Amygdala (tissue), 56 donors: ENCODE data around the gene TMEM11.
A peak's percentile ranks its signal among the peaks of the same experiment; 100 is the strongest.

Experiments
- DNase-seq, 56 donors: peaks; one replicate each; lab custom pipeline; 2025; lab: John Stamatoyannopoulos, UW

TMEM11 gene, protein sequence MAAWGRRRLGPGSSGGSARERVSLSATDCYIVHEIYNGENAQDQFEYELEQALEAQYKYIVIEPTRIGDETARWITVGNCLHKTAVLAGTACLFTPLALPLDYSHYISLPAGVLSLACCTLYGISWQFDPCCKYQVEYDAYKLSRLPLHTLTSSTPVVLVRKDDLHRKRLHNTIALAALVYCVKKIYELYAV

DNA sequence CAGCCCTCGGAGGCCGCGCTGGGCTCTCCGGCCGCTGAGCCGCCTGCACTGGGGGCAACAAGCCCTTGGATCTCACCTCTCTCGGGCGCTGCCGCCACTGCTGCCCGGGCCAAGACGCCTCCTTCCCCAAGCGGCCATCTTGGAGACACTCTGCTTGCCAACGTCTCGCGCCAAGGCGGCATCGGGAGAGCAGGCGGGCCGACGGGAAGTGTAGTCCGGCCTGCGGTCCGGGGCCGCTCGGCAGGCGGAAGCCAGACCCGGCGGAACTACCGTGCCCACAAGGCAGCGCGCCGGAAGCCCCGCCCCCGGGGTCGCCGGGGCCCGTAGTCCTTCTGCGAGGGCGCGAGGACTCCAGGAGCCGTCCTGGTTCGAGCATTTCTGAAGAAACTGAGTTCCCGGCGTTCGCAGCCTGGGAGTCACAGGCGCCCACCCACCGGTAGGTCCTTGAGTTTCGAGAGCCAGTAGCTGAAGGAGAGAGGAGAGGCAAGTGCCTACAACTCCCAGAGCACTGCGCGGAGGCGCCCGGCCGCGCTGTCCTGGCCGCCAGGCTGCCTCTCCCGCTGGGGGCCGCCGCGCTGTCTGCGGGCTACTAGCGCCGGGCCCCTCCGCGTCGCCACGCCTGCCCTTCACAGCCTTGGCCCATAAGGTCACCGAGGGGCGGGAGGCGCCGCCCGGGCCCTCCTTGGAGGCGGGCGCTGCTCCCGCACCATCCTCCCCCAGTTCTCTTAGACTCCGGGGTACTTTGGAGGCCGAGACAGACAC lies at the start of gene TMEM11:
TMEM11 (minus strand) TSS at position 147 of the 762 bp plus-strand sequence; CDS start at position 138, 9 bp downstream.
- DNase-seq: peak; percentile 52 to 97 (median 93)

DNA sequence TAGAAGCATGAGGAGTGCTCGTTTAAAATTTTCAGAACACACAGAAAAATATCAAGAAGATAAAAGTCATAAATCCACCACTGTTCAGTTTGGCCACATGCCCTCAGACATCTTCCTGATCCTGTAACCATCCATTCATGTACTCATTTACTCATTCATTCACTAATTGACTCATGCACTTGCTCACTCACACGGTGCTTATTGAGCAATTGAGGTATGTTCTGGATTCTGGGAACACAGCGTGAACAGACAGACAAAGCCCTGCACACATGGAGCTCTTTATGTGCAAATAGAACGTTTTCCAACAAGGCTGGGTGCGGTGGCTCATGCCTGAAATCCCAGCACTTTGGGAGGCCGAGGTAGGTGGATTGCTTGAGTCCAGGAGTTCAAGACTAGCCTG lies 49.4 kb upstream of the TMEM11 start:
- no peak for DNase-seq

DNA sequence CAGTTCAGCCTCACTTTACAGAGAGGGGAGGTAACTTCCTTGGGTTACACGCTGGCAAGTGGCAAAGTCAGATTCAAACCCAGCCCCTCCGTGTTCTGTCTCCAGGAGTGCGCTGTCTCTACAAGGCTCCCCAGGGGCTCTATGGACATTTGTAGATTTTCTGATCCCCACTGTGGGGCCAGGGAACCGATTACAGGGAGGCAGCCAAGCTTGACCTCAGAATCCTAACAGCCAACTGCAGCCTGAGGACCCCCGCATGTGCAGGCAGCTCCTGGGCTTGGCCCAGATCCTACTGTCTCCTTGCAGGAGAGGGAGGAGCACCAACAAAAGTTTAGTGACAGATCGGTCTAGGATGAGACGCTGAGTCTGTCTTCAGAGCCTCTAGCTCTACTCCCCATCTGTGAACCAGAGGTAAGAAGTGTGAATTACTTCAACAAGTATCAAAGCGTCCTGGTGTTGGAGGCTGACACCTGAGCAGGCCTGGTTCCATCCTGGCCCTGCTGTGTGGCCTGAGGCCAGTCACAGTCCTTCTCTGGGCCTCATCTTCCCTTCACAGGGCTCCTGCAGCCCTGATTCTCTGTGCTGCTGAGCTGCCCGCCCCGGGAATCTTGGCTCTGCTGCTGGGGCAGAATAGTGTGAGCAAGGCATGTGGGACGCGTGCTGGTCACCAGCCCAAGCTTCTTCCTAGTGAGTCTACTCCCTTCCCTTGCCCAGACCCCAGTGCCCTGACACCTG lies 48.5 kb upstream of the TMEM11 start:
- no peak for DNase-seq

DNA sequence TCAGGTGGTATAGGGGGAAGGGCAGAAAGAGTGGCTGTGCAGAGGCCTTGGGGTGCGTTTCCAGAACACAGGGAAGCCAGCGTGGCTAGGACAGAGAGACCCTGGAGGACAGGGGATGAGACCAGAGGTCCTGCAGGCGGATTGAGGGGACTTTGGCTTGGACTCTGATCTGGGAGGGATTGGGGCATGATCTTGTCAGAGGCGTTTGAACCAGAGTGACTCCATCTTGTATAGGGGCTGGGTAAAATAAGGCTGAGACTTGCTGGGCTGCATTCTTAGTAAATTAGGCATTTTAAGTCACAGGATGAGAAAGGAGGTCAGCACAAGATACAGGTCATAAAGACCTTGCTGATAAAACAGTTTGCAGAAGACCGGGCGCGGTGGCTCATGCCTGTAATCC lies 44.6 kb upstream of the TMEM11 start:
- DNase-seq: no peak

DNA sequence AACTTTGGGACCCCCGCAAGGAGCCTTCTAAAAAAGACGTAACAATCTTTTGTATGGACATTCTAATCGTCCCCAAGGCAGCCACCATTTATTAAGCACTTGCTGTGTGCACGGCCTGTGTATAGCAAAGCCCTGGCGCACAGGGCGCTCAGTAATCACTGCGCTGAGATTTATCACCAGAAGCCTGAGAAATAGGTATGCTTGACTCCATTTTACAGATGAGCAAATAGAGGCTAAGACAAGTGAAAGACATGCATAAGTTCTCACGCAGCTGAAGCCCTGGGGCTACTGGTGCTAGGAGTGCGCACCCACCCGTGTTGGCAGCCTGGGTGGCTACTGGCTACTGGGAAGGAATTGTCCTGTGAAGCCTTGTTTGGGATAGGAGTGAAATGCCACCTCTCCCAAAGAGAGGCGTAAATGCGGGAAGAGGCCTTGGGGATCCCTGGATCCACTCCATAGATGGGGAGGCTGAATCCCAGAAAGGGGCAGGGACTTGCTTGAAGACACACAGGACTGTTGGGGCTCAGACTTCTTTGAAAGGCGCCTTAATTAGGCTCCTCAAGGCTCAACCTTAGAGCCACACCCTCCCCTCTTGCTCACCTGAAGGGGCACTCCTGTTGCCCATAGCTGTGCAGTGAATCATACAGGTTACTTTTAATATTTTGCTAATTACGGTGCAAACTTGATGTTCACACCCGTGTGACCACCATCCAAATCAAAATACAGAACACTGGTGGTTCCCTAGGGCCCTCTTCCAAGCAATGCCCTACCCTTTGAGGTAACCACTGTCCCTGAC lies 39.9 kb upstream of the TMEM11 start:
- no peak for DNase-seq

DNA sequence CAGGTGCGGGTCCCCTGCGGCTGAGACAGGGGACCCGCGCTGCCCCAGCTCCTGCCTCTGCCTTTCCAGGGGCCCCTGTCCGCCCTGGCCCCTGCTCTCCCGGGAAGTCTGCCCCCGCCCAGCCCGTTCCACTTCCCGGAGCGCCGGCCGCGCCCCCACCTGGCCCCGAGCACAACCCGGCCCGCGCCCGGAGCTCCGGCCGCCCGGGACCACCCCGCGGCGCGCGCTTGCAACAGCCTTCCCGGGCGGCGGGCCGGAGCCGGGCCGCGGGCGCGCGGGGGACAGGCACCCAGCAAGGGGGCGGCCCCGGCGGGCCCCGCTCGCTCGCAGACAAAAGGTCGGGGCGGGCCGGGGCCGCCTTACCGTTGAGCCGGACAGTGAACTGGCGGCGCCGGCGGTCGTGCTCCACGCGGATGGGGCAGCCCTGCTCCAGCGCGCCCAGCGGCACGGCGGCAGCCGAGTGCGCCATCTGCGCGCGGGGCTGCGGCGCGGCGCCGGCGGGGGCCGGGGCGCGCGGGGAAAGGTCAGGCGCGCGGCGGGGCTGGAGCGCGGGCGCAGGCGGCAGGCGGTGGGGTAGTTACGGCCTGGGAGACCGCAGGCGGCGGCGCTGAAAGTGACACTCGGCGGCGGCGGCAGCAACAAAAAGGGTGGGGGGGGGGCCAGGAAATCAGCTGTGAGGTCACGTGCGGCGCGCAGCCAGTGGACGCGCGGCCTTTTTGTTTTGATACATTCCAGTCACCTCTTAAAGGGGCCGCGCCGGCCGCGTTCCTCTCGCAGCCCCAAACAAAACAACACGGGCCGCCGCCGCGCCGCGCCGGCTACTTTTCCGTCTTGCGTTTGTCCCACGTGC lies 39.1 kb upstream of the TMEM11 start, which contains the start of gene NATD1:
NATD1 (minus strand) TSS at position 615 of the 850 bp plus-strand sequence; CDS start at position 469, 146 bp downstream.
- peak in 54 of 56 donors; percentile 34 to 94 (median 80) for DNase-seq

DNA sequence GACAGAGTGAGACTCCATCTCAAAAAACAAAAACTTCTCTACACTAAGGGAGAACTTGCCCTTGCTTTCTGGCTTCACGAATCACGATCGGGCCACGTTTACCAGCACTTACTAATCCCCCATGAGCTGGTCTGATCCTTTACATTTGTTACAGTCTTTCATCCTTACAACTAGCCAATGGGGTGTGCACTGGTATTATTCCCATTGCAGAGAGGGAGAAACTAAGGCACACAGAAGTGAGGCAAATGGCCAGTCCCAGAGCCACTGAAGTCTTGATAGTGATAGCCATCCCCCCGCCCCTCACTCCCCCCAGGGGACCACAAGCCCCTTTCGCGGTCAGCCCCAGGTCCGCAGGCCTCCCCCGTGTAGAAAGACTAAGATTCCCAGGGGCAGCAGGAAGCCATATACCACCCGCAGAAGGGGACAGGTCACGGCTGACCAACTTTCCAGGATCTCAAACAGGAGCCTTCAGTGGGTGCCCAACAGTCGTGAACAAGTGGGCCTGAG lies 38.4 kb upstream of the TMEM11 start:
- no peak for DNase-seq

DNA sequence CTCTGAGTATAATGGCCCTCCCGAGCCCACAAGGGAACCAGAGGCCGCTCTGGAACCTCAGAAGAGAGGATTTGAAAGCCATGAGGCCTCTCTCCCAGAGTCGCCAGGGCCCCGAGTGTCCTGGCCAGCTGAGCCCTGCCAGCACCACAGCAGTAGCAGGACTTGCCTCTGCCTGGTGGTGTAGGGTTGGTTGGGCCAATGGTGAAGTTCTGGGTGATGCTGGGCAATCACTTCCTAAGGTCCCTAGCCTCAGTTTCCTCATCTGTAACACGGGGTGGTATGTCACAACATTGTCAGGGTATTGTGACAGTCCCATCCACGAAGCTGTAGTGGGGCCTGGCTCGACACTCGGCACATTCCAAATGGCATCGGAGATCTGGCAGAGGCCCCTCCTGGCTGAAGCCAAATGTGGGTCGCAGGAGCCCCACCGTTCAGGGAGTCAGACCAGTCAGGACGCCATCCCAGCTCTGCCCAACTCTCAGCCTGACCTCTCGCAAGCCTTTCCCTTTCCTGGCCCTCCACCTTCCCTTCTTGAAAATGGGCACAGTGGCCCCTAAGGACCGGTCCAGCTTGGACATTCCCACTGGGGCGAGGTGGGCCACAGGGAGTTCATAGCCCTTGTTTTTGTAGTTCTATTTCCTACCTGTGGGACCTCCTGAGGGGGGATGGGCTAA lies 37.5 kb upstream of the TMEM11 start:
- no peak for DNase-seq

DNA sequence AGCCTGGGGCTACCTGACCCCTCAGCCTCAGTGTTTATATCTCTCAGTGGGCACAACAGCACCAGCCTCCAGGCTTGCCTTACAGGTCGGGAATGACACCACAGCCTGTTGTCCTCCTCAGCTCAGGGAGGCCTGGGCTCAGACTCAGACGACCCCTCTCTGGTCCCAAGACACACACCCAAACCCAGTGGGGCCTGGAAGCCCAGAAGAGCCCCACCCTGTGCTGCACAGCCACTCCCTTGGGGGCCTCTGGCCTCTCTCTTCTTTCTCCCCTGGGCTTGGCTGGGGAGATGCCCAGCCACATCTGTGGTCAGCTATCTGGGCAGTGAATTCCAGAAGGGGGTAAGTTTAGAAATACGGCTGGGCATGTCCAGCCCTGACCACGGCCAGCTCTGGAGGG lies 36.9 kb upstream of the TMEM11 start:
- no peak for DNase-seq

DNA sequence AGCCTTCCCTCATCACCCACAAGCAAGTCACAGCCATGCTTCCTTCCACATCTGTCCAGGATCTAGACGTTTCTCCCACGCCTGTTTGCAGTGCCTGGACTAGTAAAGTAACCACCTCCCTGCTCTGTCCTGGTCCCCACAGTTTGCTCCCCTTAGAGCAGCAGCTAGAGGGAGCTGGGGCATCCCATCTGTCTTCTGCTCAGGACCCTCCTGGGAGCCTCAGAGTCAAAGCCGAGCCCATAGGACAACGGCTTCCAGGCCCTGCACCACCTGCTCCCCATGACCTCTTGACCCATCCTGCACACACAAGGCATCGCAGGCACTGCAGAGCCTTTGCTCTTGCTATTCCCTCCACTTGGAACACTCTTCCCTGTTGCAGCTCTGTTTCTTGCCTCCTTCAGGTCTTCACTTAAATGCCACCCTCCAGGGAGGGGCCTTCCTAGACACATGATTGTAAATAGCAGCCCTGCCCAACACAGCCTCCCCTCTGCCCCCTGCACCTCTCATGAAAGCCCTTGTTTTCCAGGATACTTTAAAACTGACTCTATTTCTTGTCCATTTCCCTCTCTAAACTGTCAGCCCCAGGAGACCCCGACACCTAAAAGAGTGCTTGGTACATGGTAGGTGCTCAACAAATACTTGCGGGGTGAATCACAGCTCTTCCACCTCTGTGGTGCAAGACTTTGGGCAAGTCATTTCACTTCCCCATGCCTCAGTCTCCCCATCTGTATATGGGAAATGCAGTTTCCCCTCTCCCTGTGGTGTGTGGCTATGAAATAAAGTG lies 36.2 kb upstream of the TMEM11 start:
- DNase-seq: no peak

DNA sequence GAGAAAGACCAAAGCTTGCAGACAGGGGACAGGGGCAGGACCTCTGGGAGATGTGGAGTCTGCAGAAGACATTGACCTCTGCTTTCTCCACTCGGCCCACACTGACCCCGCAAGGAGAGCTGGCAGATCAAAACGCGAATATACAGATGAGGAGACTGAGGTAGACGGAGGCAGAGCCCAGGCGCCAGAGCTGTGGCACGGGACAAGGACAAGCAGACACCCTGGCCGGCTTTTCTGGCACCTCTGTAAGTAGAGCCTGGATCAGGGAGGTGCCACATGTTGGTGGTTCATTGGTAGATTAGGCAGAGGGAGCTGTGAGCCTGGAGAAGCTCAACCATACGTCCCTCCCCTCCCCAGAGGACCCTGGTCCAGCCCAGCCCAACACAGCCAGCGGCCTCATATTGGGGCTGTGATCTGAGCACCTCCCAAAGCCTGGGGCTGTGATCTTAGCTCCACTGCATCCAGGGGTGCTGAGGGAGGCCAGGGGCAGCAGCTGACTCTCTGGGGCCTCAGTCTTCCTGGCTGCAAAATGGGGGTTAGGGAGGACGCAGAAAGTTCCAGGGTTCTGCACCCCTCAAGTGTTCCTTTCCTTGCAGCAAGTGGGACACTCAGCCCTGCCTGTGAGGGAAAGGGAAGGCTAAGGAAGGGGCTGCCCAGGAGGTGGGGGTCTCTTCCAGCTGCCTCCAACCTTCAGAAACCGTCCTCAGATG lies 35.3 kb upstream of the TMEM11 start:
- no peak for DNase-seq

DNA sequence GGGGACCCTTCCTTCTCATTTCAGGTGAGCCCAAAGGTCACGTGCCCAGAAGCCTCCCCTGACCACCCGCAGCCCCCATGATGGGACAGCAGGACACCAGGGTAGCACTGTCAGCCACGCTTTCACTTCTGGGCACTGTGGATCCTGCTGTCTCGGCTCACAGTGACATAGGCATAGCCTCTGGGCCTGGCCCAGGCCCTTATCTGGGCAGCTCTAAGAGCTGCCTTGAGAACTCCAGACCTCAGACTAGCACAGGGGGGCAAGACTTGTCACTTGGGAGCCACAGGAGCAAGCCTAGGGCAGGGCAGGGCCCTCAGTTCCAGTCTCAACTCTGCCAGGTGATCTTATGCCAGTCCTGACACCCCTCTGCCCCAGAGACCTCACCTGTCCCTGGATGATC lies 34.5 kb upstream of the TMEM11 start:
- DNase-seq: no peak

DNA sequence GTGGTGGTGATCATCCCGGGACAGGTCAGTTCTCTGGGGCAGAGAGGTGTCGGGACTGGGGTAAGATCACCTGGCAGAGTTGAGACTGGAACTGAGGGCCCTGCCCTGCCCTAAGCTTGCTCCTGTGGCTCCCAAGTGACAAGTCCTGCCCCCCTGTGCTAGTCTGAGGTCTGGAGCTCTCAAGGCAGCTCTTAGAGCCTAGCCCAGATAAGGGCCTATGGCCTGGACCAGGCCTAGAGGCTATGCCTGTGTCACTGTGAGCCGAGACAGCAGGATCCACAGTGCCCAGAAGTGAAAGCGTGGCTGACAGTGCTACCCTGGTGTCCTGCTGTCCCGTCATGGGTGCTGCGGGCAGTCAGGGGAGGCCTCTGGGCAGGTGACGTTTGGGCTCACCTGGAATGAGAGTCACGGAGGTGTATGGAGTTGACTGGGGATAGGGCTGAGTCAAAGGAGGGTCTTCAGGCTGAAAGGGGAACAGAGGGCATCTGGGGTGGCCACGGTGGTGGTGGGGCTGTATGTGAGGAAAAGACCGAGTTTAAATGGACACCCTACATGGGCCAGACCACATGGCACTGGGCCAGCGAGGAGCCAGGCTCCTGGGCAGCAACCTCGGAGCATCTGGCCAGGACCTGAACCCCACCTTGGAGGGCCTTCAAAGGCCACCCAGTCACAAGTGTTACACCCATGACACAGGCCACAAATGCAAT lies 33.7 kb upstream of the TMEM11 start:
- no peak for DNase-seq

DNA sequence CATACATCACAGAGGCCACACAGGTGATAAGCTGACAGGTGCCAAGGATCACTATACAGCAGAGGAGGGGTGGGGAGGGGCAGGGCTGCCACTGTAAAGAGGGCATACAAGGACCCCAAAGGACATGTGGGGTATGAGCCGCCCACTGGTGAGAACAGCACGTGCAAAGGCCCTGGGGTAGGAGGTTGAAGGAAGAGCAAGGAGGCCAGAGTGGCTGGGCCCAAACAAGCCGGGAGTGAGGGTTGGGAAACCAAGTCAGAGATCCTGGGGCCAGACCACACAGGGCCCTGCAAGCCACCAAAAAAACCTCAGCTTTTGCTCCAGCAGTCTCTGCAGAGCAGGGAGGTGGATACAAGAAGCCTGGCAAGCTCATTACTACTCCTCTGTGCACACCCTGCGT lies 32.7 kb upstream of the TMEM11 start:
- no peak for DNase-seq

DNA sequence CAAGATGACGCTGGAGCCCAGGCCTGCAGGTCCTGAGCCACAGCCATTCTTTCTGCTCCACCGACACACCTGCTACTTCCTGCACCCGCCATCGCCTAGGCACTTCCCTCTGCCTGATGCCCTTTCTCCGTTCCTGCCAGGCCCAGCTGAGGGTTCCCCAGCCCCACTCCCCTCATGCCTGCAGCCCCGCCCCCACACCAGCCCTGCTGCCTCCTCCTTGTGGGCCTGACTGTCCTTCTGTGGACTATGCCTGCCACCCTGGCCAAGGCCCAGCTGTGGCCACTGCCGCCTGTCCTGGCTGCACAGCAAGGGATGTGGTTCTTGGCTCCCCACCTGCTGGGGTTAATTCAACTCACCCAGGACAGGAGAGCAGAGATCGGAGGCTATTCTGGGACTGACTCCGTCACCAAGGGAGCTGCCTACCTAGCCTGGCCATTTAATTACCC lies 31.7 kb upstream of the TMEM11 start:
- peak in 1 of 56 donors; percentile 16 for DNase-seq

DNA sequence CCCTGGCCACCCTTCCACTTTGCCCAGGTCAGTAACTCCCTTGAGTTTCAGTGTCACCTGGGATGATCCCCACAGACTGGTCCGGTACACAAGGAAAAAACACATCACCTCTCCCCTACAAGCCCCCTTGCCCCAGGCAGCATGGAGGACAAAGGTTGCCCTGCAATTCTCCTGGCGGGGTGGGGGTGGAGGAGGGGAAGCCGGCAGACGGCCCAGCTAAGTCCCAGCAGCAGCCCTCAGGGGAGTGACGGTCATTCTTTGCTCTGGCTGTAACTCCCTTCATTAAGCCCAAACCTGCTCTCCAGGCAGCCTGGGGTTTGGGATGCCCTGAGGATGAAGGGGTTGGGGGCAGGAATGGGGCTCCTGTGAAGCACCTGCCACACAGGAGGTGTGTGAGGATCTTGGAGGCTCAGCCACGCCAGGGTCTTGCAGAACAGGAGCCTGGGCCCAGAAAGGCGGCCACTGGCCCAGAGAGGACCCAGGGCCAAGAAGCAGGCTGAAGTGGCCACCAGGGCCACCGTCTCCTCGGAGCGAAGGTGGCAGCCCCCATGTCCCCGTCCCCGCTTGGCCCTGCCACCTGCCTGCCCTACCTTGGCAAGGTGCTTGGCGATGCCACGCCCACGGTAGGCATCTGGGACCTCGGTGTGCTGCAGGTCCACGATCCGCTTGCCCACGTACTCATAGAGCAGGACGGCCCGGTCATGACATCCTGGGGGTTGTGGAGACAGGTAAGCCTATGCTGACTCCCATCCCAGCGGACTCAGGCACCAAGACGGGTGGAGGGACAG lies 29.7 kb upstream of the TMEM11 start:
- DNase-seq: no peak
